Suprapubic skin (tissue), 4 donors: ENCODE results near the gene PWWP2A. TPM values are rescaled to one million over a fixed set of nuclear protein-coding genes. Genes with fewer than 3 reads are reported as not detected.

Source experiments
- DNase-seq, 2 donors: peaks; one replicate each; pipeline ENCODE4 v3.0.0-alpha.2; 2019; ENCODE audit warnings: low spot score in 2 of 2
- H3K27ac ChIP-seq: fragments of 200-600 bp; sonication (generic); one replicate; pipeline ENCODE4 v1.5.1; 2019
- H3K27me3 ChIP-seq: fragments of 200-600 bp; sonication (generic); one replicate; pipeline ENCODE4 v1.5.1; 2019
- H3K36me3 ChIP-seq: fragments of 200-600 bp; sonication (generic); one replicate; pipeline ENCODE4 v1.5.1; 2019
- H3K4me1 ChIP-seq: fragments of 200-600 bp; sonication (generic); one replicate; pipeline ENCODE4 v1.5.1; 2019
- H3K4me3 ChIP-seq: fragments of 200-600 bp; sonication (generic); one replicate; pipeline ENCODE4 v1.5.1; 2019; ENCODE audit warnings: mild to moderate bottlenecking
- H3K9me3 ChIP-seq: fragments of 200-600 bp; sonication (generic); one replicate; pipeline ENCODE4 v1.5.1; 2019
- EP300 ChIP-seq: sonication (generic); formaldehyde crosslinking; IDR thresholded peaks from one replicate; pipeline ENCODE4 v1.6.1; 2017; ENCODE audit warnings: antibody characterized with exemption
- POLR2A ChIP-seq, 2 donors: fragments of 450-650 bp; IDR thresholded peaks; one replicate each; pipeline ENCODE4 v1.6.1; 2017; ENCODE audit warnings: antibody characterized with exemption in 2 of 2, mild to moderate bottlenecking in 2 of 2, moderate library complexity in 2 of 2
- POLR2AphosphoS5 ChIP-seq, 3 donors: sonication (generic); formaldehyde crosslinking; IDR thresholded peaks; one replicate each; pipeline ENCODE4 v1.6.1; 2017; ENCODE audit warnings: antibody characterized with exemption in 3 of 3
- WGBS: methylation state at CpG from one replicate; pipeline ENCODE4 v1.1.5; 2018; 5-methylcytosine and 5-hydroxymethylcytosine counted together
- total RNA-seq, 4 donors: library from RNA; depleted of rRNA; stranded (reverse); fragments of >200 nt; gene quantifications; one replicate each; pipeline ENCODE4 v1.1.0, GENCODE V29; 2016
- TF ChIP-seq, protein P1 (sequence below), 2 donors: fragments of 200-600 bp in 1 of 2; fragments of 450-650 bp in 1 of 2; sonication (generic) in 1 of 2; IDR thresholded peaks; one replicate each; pipeline ENCODE4 v1.5.1; 2016 to 2019; ENCODE audit warnings: antibody characterized with exemption in 2 of 2, mild to moderate bottlenecking in 1 of 2, moderate library complexity in 1 of 2

PWWP2A gene, protein sequence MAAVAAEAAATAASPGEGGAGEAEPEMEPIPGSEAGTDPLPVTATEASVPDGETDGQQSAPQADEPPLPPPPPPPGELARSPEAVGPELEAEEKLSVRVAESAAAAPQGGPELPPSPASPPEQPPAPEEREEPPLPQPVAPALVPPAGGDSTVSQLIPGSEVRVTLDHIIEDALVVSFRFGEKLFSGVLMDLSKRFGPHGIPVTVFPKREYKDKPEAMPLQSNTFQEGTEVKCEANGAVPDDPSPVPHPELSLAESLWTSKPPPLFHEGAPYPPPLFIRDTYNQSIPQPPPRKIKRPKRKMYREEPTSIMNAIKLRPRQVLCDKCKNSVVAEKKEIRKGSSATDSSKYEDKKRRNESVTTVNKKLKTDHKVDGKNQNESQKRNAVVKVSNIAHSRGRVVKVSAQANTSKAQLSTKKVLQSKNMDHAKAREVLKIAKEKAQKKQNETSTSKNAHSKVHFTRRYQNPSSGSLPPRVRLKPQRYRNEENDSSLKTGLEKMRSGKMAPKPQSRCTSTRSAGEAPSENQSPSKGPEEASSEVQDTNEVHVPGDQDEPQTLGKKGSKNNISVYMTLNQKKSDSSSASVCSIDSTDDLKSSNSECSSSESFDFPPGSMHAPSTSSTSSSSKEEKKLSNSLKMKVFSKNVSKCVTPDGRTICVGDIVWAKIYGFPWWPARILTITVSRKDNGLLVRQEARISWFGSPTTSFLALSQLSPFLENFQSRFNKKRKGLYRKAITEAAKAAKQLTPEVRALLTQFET
- 10 to 100 TPM; 24.7 to 42.3 (median 31.4) TPM for total RNA-seq

- peak within 1 kb of the TSS; percentile 98 for H3K27ac ChIP-seq
- no peaks in the 10 kb centered on the region for H3K9me3 ChIP-seq
- H3K36me3 ChIP-seq, result peaks cover 13% of the 10 kb centered on the region
- H3K4me1 ChIP-seq, result peaks cover 18% of the 10 kb centered on the region
- H3K27me3 ChIP-seq, result no peaks in the 10 kb centered on the region
- TF ChIP-seq, protein P1, sequence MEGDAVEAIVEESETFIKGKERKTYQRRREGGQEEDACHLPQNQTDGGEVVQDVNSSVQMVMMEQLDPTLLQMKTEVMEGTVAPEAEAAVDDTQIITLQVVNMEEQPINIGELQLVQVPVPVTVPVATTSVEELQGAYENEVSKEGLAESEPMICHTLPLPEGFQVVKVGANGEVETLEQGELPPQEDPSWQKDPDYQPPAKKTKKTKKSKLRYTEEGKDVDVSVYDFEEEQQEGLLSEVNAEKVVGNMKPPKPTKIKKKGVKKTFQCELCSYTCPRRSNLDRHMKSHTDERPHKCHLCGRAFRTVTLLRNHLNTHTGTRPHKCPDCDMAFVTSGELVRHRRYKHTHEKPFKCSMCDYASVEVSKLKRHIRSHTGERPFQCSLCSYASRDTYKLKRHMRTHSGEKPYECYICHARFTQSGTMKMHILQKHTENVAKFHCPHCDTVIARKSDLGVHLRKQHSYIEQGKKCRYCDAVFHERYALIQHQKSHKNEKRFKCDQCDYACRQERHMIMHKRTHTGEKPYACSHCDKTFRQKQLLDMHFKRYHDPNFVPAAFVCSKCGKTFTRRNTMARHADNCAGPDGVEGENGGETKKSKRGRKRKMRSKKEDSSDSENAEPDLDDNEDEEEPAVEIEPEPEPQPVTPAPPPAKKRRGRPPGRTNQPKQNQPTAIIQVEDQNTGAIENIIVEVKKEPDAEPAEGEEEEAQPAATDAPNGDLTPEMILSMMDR (IDR thresholded peaks at IDR 0.05), result no peak
- TF ChIP-seq POLR2AphosphoS5 (IDR thresholded peaks at IDR 0.05), result peak in 2 of 3 donors; percentile 60 to 69
- TF ChIP-seq EP300, result no peak
- TF ChIP-seq POLR2A (IDR thresholded peaks at IDR 0.05), result no peak
- WGBS, result under 1% methylated on average over 27 of the region's 55 CpGs
- DNase-seq, result peak; percentile 99 to 100
- peak within 1 kb of the TSS; percentile 99 for H3K4me3 ChIP-seq
These were observed at the start of gene PWWP2A for GRCh38 chr5:160119142-160119904. TSS of gene PWWP2A (minus strand) at chr5:160119450. CDS start at chr5:160119388, 62 bp downstream.

GRCh38 chr5:160167624-160168165 is 48.4 kb upstream of the PWWP2A start:
- H3K27me3 ChIP-seq, result no peaks in the 10 kb centered on the region
- no peaks in the 10 kb centered on the region for H3K36me3 ChIP-seq
- H3K9me3 ChIP-seq, result no peaks in the 10 kb centered on the region
- no peak overlapping the region for H3K27ac ChIP-seq
- WGBS, result 61% methylated on average over 3 of the region's 3 CpGs
- H3K4me3 ChIP-seq, result no peak overlapping the region
- peaks cover 43% of the 10 kb centered on the region for H3K4me1 ChIP-seq
- DNase-seq, result no peak
- TF ChIP-seq POLR2AphosphoS5 (IDR thresholded peaks at IDR 0.05) (no peak), EP300 (no peak), POLR2A (IDR thresholded peaks at IDR 0.05) (no peak)
- TF ChIP-seq, protein P1 (IDR thresholded peaks at IDR 0.05), result no peak

- Histone ChIP-seq H3K9me3 (no peaks in the 10 kb centered on the region), H3K4me3 (no peak overlapping the region), H3K4me1 (peaks cover 43% of the 10 kb centered on the region), H3K36me3 (no peaks in the 10 kb centered on the region), H3K27me3 (no peaks in the 10 kb centered on the region), H3K27ac (no peak overlapping the region)
- no peak for DNase-seq
- TF ChIP-seq, protein P1 (IDR thresholded peaks at IDR 0.05), result no peak
- no peak for TF ChIP-seq POLR2A (IDR thresholded peaks at IDR 0.05)
- no peak for TF ChIP-seq EP300
- no peak for TF ChIP-seq POLR2AphosphoS5 (IDR thresholded peaks at IDR 0.05)
- WGBS, result 43% methylated on average over 10 of the region's 10 CpGs
These were observed 47.8 kb upstream of the PWWP2A start for GRCh38 chr5:160166973-160167623.

DNA sequence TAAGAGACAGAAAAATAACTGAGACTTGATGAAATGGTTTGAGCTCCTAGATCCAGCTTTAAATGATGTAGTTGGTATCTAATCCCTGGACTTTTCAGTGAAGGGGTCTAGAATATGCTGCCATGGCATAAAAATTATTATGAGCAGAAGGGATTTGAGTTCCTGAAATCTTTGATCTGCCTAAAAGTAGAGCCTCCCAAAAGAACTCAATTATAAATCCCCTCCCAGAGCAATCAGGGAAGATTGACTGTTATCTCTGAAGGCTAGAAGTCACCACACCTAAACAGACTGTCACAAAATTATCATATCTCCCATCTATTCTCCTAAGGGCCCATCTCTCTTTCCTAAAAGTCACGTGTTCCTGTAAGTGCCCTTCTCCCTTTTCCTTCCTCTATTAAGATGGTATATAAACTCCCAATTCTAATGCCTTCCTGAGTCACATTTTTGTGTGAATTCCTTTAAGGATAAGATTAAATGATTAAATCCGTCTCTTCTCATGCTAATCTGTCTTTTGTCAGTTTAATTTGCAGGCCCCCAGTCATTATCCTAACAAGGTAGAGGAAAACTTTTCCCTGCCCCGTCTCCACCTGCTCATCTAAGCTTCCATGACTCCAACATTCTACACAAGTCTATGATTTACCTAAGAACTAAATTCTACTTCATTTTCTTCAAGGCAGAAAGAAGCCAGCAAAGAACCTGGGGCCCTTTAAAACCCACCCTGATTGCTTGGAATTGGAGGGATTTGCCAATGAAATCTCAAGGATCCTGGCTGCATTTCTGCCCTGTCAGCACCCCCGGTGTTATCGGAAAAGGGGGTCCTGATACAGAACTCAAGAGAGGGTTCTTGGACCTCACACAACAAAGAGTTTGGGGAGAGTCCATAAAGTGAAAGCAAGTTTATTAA is 47.1 kb upstream of the PWWP2A start:
- Histone ChIP-seq H3K27ac (peak overlapping the region; percentile 89), H3K9me3 (no peaks in the 10 kb centered on the region), H3K36me3 (no peaks in the 10 kb centered on the region), H3K4me3 (no peak overlapping the region), H3K27me3 (no peaks in the 10 kb centered on the region), H3K4me1 (peaks cover 43% of the 10 kb centered on the region)
- DNase-seq, result no peak
- 52% methylated on average over 5 of the region's 5 CpGs for WGBS
- TF ChIP-seq, protein P1 (IDR thresholded peaks at IDR 0.05), result no peak
- TF ChIP-seq POLR2AphosphoS5 (IDR thresholded peaks at IDR 0.05) (no peak), EP300 (no peak), POLR2A (IDR thresholded peaks at IDR 0.05) (no peak)
